IMR-90 (cell line): ENCODE measurements around the gene TTC39A. TPM values are rescaled to one million over a fixed set of nuclear protein-coding genes. Genes with fewer than 3 reads are reported as not detected.

Experiments
- ATAC-seq: fragments of 200-7000 bp; cut with Tn5 transposase; 2 replicates; pipeline ENCODE4 v1.9.1; 2020; ENCODE audit warnings: low read depth, mild to moderate bottlenecking, moderate library complexity
- BruUV-seq: library from RNA; stranded (reverse); fragments of 400-500 nt; replicated peaks from 2 replicates; lab custom pipeline; 2021; lab: Mats Ljungman, UMichigan
- CTCF ChIA-PET: fragments of 300-600 bp; formaldehyde crosslinking; extraction: SDS; loops from one replicate; lab custom pipeline; 2021; ENCODE audit warnings: antibody characterized with exemption; lab: Yijun Ruan, JAX
- POLR2A ChIA-PET: fragments of 300-600 bp; sonication (Branson Sonifier 250); formaldehyde crosslinking; loops from one replicate; lab custom pipeline; 2022; ENCODE audit warnings: antibody characterized with exemption; ENCODE audit not compliant: unreplicated experiment; lab: Charles Lee
- DNase-seq: peaks from one replicate; pipeline ENCODE4 v3.0.0; 2013
- H2AFZ ChIP-seq: replicated peaks from 2 replicates; pipeline ENCODE3; 2013; ENCODE audit warnings: low read length, mild to moderate bottlenecking; ENCODE audit not compliant: poor library complexity
- H2AK5ac ChIP-seq: 2 replicates; pipeline ENCODE4 v1.6.1; 2013; ENCODE audit warnings: low read depth, low read length, inconsistent platforms
- H2AK9ac ChIP-seq: replicated peaks from 2 replicates; pipeline ENCODE3; 2013; ENCODE audit warnings: mild to moderate bottlenecking, low read depth, low read length, moderate library complexity; ENCODE audit not compliant: poor library complexity
- H2BK120ac ChIP-seq: 2 replicates; pipeline ENCODE4 v1.6.1; 2013; ENCODE audit warnings: low read depth, low read length, inconsistent platforms
- H2BK15ac ChIP-seq: 3 replicates; pipeline ENCODE4 v1.6.1; 2013; ENCODE audit warnings: low read depth, low read length, inconsistent platforms
- H2BK20ac ChIP-seq: 2 replicates; pipeline ENCODE4 v1.6.1; 2013; ENCODE audit warnings: low read depth, mild to moderate bottlenecking, inconsistent platforms, low read length, moderate library complexity
- H2BK5ac ChIP-seq: 2 replicates; pipeline ENCODE4 v1.6.1; 2013; ENCODE audit warnings: mild to moderate bottlenecking, low read depth, low read length, inconsistent platforms; ENCODE audit not compliant: poor library complexity, severe bottlenecking
- H3K14ac ChIP-seq: replicated peaks from 2 replicates; pipeline ENCODE4 v1.6.1; 2013; ENCODE audit warnings: low read depth, low read length, inconsistent platforms
- H3K18ac ChIP-seq: 2 replicates; pipeline ENCODE4 v1.6.1; 2013; ENCODE audit warnings: low read depth, low read length, control low read depth
- H3K23ac ChIP-seq: 2 replicates; pipeline ENCODE4 v1.6.1; 2013; ENCODE audit warnings: low read depth, low read length, inconsistent platforms
- H3K27ac ChIP-seq: 2 replicates; pipeline ENCODE4 v1.5.1; 2013; ENCODE audit warnings: mild to moderate bottlenecking, control low read depth, low read length; ENCODE audit not compliant: insufficient read depth
- H3K27me3 ChIP-seq: 2 replicates; pipeline ENCODE4 v1.6.1; 2013; ENCODE audit warnings: low read length; ENCODE audit not compliant: control insufficient read depth, insufficient read depth
- H3K36me3 ChIP-seq: 2 replicates; pipeline ENCODE4 v1.6.1; 2013; ENCODE audit warnings: low read length, mixed read lengths; ENCODE audit not compliant: control insufficient read depth, insufficient read depth
- H3K4ac ChIP-seq: 2 replicates; pipeline ENCODE4 v1.6.1; 2013; ENCODE audit warnings: low read depth, low read length, inconsistent platforms
- H3K4me1 ChIP-seq: 2 replicates; pipeline ENCODE4 v1.6.1; 2013; ENCODE audit warnings: low read length, mixed read lengths; ENCODE audit not compliant: control insufficient read depth, insufficient read depth
- H3K4me2 ChIP-seq: 2 replicates; pipeline ENCODE4 v1.6.1; 2013; ENCODE audit warnings: low read depth, mild to moderate bottlenecking, control low read depth, low read length, moderate library complexity
- H3K4me3 ChIP-seq: 2 replicates; pipeline ENCODE4 v1.5.1; 2013; ENCODE audit warnings: low read depth, mild to moderate bottlenecking, control low read depth, low read length, moderate library complexity; ENCODE audit not compliant: insufficient read depth
- H3K56ac ChIP-seq: 2 replicates; pipeline ENCODE4 v1.6.1; 2013; ENCODE audit warnings: low read length, inconsistent platforms; ENCODE audit not compliant: insufficient read depth; ENCODE audit errors: extremely low read depth
- H3K79me1 ChIP-seq, 2 experiments: 2 replicates each; pipeline ENCODE4 v1.6.1; 2013; ENCODE audit warnings: low read length in 2 of 2, inconsistent platforms in 1 of 2, low read depth in 1 of 2
- H3K9ac ChIP-seq: 2 replicates; pipeline ENCODE4 v1.6.1; 2013; ENCODE audit warnings: low read depth, low read length, control low read depth
- H3K9me1 ChIP-seq: 2 replicates; pipeline ENCODE4 v1.6.1; 2013; ENCODE audit warnings: low read length, inconsistent platforms; ENCODE audit not compliant: insufficient read depth
- H3K9me3 ChIP-seq: 2 replicates; pipeline ENCODE4 v1.6.1; 2013; ENCODE audit warnings: low read length; ENCODE audit not compliant: control insufficient read depth, insufficient read depth
- H4K20me1 ChIP-seq: 2 replicates; pipeline ENCODE4 v1.6.1; 2013; ENCODE audit warnings: low read length, inconsistent platforms; ENCODE audit not compliant: insufficient read depth
- H4K5ac ChIP-seq: 2 replicates; pipeline ENCODE4 v1.6.1; 2013; ENCODE audit warnings: mild to moderate bottlenecking, low read depth, low read length, control low read depth
- H4K8ac ChIP-seq, 2 experiments: 2 replicates each; pipeline ENCODE4 v1.6.1; 2013; ENCODE audit warnings: low read depth in 2 of 2, low read length in 2 of 2, control low read depth in 1 of 2, inconsistent platforms in 1 of 2
- H4K91ac ChIP-seq: 2 replicates; pipeline ENCODE4 v1.6.1; 2013; ENCODE audit warnings: low read depth, low read length, inconsistent platforms; ENCODE audit not compliant: insufficient read depth
- BHLHE40 ChIP-seq: fragments of 150-350 bp; IDR thresholded peaks from 2 replicates; pipeline ENCODE4 v1.6.1; 2016; ENCODE audit warnings: mild to moderate bottlenecking, low read depth, low read length
- CEBPB ChIP-seq: IDR thresholded peaks from 2 replicates; pipeline ENCODE4 v1.6.1; 2012; ENCODE audit warnings: low read depth, low read length, improper control_type of control experiment
- CHD1 ChIP-seq: IDR thresholded peaks from 2 replicates; pipeline ENCODE4 v1.6.1; 2012; ENCODE audit warnings: low read depth, low read length, improper control_type of control experiment
- FOS ChIP-seq: fragments of 150-350 bp; IDR thresholded peaks from 2 replicates; pipeline ENCODE4 v1.6.1; 2016; ENCODE audit warnings: low read depth, low read length
- MAFK ChIP-seq: IDR thresholded peaks from 2 replicates; pipeline ENCODE4 v1.6.1; 2012; ENCODE audit warnings: low read depth, low read length, improper control_type of control experiment
- MAZ ChIP-seq: IDR thresholded peaks from 2 replicates; pipeline ENCODE4 v1.6.1; 2012; ENCODE audit warnings: low read depth, mild to moderate bottlenecking, low read length, improper control_type of control experiment, moderate library complexity, borderline replicate concordance
- MXI1 ChIP-seq: IDR thresholded peaks from 2 replicates; pipeline ENCODE4 v1.6.1; 2012; ENCODE audit warnings: low read depth, mild to moderate bottlenecking, low read length, moderate library complexity, borderline replicate concordance
- NFE2L2 ChIP-seq: fragments of 150-350 bp; IDR thresholded peaks from 2 replicates; pipeline ENCODE4 v1.6.1; 2016; ENCODE audit warnings: low read depth, mild to moderate bottlenecking, low read length
- POLR2A ChIP-seq: IDR thresholded peaks from 2 replicates; pipeline ENCODE4 v1.6.1; 2012; ENCODE audit warnings: mild to moderate bottlenecking, low read depth, low read length
- RAD21 ChIP-seq: IDR thresholded peaks from 2 replicates; pipeline ENCODE4 v1.6.1; 2012; ENCODE audit warnings: low read length, improper control_type of control experiment
- RCOR1 ChIP-seq: IDR thresholded peaks from 2 replicates; pipeline ENCODE4 v1.6.1; 2012; ENCODE audit warnings: mild to moderate bottlenecking, low read length, improper control_type of control experiment; ENCODE audit not compliant: insufficient replicate concordance
- RFX5 ChIP-seq: IDR thresholded peaks from 2 replicates; pipeline ENCODE4 v1.8.0; 2012; ENCODE audit warnings: low read depth, mild to moderate bottlenecking, low read length, moderate library complexity
- SMC3 ChIP-seq: fragments of 150-350 bp; IDR thresholded peaks from 2 replicates; pipeline ENCODE4 v1.6.1; 2016; ENCODE audit warnings: low read depth, mild to moderate bottlenecking, antibody characterized with exemption, low read length, moderate library complexity
- WGBS, 2 experiments: methylation state at CpG; one replicate each; pipeline versions ENCODE4 v1.1.5 to v1.1.7; 2013; ENCODE audit warnings: missing lambda C conversion rate in 2 of 2; ENCODE audit not compliant: insufficient read length in 1 of 2; ENCODE audit errors: extremely low coverage in 2 of 2; 5-methylcytosine and 5-hydroxymethylcytosine counted together
- dilution Hi-C: fragments of 300-500 bp; cut with HindIII; formaldehyde crosslinking; loops from one replicate; pipeline ENCODE4 v1.14.3; 2018; ENCODE audit warnings: low sequenced_read_pairs; ENCODE audit not compliant: unreplicated experiment
- in situ Hi-C: fragments of 300-500 bp; cut with MboI; formaldehyde crosslinking; loops from 3 replicates; pipeline ENCODE4 v1.14.3; 2019; ENCODE audit warnings: low sequenced_read_pairs, inconsistent platforms, mixed read lengths
- intact Hi-C: fragments of 100-400 bp; cut with micrococcal nuclease; formaldehyde crosslinking; loops from 2 replicates; pipeline ENCODE4 v1.10.0; 2022
- polyA plus RNA-seq, 3 experiments: library from polyadenylated mRNA; depleted of rRNA; stranded (reverse); fragments of >200 nt; gene quantifications; 2 replicates each; pipeline ENCODE4 v1.2.3, GENCODE V29; 2012; ENCODE audit warnings: low replicate concordance in 1 of 3
- total RNA-seq: library from RNA; depleted of rRNA; stranded (reverse); fragments of >200 nt; gene quantifications from 2 replicates; pipeline ENCODE4 v1.2.3, GENCODE V29; 2012
- TF ChIP-seq, protein P1 (sequence below): fragments of 150-350 bp; IDR thresholded peaks from 2 replicates; pipeline ENCODE4 v1.6.1; 2017; ENCODE audit warnings: mild to moderate bottlenecking, antibody characterized with exemption, low read length, low read depth
- TF ChIP-seq, protein P2 (sequence below): conservative IDR thresholded peaks from 2 replicates; pipeline ENCODE4 v1.5.1; 2012; ENCODE audit warnings: mild to moderate bottlenecking, low read depth, low read length, improper control_type of control experiment
- TF ChIP-seq, protein P3 (sequence below): fragments of 150-350 bp; IDR thresholded peaks from 2 replicates; pipeline ENCODE4 v1.6.1; 2016; ENCODE audit warnings: low read depth, mild to moderate bottlenecking, low read length, moderate library complexity, borderline replicate concordance

TTC39A gene
- total and polyA plus RNA-seq, 2 of the 4 experiments (the other 2 are of a cell fraction), result 0.62 to 0.72 TPM

DNA sequence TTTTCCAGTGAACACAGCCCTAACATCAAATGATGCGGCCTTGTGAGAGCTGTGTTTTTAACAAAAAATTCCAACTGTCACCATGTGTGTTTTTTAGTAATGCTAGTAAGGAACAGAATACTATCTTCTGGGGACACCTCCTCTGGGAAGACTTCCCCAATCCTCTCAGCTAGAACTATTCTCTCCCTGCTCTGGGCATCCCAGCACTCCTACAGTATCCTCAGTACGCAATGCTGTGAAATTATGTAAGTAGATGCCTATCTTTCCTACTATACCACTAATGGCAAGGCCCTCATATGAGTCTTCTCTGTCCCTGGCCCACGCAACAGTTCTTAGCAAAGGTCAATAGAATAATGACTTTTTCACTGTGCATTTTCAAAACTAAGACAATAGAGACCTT lies 19.5 kb upstream of the TTC39A start:
- H3K4me2 ChIP-seq, result no peak overlapping the region
- no peak overlapping the region for H2BK120ac ChIP-seq
- ChIA-PET POLR2A (no interaction called here), CTCF (no interaction called here)
- H3K9me1 ChIP-seq, result 0 out of 2 replicates have a peak, but pooled peaks cover 3% of the 10 kb centered on the region
- in situ Hi-C loops, result no loop called here
- H2AK5ac ChIP-seq, result no peak overlapping the region
- H2BK20ac ChIP-seq, result no peak overlapping the region
- no peak overlapping the region for H3K23ac ChIP-seq
- no TSS peak for BruUV-seq
- no peak overlapping the region for H4K8ac ChIP-seq
- H3K4ac ChIP-seq, result no peak overlapping the region
- no CpG with 5 or more reads among the region's 3 CpGs for WGBS, 2 experiments
- dilution Hi-C loops, result no loop called here
- H3K9me3 ChIP-seq, result no peaks in the 10 kb centered on the region
- no peak overlapping the region for H4K91ac ChIP-seq
- H2AFZ ChIP-seq, result no peak overlapping the region
- no peak overlapping the region for H2AK9ac ChIP-seq
- H3K79me1 ChIP-seq, result no peaks in the 10 kb centered on the region; a peak in 1 of 4 replicates
- no peaks in the 10 kb centered on the region for H4K20me1 ChIP-seq
- no peak for DNase-seq
- 0 out of 2 replicates have a peak, but pooled peaks cover 1% of the 10 kb centered on the region for H3K36me3 ChIP-seq
- H3K4me1 ChIP-seq, result no peaks in the 10 kb centered on the region
- intact Hi-C loops, result no loop called here
- ATAC-seq, result no peak
- no peak overlapping the region for H3K56ac ChIP-seq
- no peak overlapping the region for H4K5ac ChIP-seq
- no peak overlapping the region for H3K4me3 ChIP-seq
- H3K27me3 ChIP-seq, result peaks cover 15% of the 10 kb centered on the region
- H2BK5ac ChIP-seq, result no peak overlapping the region
- TF ChIP-seq RAD21, result no peak
- TF ChIP-seq MAZ, result no peak
- no peak for TF ChIP-seq MXI1
- no peak for TF ChIP-seq RFX5
- no peak for TF ChIP-seq SMC3
- TF ChIP-seq CHD1, result no peak
- TF ChIP-seq MAFK, result no peak
- TF ChIP-seq, protein P1, sequence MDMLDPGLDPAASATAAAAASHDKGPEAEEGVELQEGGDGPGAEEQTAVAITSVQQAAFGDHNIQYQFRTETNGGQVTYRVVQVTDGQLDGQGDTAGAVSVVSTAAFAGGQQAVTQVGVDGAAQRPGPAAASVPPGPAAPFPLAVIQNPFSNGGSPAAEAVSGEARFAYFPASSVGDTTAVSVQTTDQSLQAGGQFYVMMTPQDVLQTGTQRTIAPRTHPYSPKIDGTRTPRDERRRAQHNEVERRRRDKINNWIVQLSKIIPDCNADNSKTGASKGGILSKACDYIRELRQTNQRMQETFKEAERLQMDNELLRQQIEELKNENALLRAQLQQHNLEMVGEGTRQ, result no peak
- TF ChIP-seq BHLHE40, result no peak
- TF ChIP-seq CEBPB, result no peak
- no peak for TF ChIP-seq FOS
- TF ChIP-seq POLR2A, result no peak
- TF ChIP-seq NFE2L2, result no peak
- TF ChIP-seq, protein P2, sequence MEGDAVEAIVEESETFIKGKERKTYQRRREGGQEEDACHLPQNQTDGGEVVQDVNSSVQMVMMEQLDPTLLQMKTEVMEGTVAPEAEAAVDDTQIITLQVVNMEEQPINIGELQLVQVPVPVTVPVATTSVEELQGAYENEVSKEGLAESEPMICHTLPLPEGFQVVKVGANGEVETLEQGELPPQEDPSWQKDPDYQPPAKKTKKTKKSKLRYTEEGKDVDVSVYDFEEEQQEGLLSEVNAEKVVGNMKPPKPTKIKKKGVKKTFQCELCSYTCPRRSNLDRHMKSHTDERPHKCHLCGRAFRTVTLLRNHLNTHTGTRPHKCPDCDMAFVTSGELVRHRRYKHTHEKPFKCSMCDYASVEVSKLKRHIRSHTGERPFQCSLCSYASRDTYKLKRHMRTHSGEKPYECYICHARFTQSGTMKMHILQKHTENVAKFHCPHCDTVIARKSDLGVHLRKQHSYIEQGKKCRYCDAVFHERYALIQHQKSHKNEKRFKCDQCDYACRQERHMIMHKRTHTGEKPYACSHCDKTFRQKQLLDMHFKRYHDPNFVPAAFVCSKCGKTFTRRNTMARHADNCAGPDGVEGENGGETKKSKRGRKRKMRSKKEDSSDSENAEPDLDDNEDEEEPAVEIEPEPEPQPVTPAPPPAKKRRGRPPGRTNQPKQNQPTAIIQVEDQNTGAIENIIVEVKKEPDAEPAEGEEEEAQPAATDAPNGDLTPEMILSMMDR, result no peak
- no peak for TF ChIP-seq RCOR1
- TF ChIP-seq, protein P3, sequence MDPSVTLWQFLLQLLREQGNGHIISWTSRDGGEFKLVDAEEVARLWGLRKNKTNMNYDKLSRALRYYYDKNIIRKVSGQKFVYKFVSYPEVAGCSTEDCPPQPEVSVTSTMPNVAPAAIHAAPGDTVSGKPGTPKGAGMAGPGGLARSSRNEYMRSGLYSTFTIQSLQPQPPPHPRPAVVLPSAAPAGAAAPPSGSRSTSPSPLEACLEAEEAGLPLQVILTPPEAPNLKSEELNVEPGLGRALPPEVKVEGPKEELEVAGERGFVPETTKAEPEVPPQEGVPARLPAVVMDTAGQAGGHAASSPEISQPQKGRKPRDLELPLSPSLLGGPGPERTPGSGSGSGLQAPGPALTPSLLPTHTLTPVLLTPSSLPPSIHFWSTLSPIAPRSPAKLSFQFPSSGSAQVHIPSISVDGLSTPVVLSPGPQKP, result no peak
- no peak overlapping the region for H2BK15ac ChIP-seq
- H3K18ac ChIP-seq, result no peak overlapping the region
- H3K14ac ChIP-seq, result no peak overlapping the region
- no peak overlapping the region for H3K9ac ChIP-seq
- H3K27ac ChIP-seq, result no peak overlapping the region
